ENCODE results near the gene MYBBP1A. TPM values are rescaled to one million over a fixed set of nuclear protein-coding genes. Genes with fewer than 3 reads are reported as not detected.

The MYBBP1A gene
- polyA plus RNA-seq, 1 donor, result 28.3 TPM

- DNase-seq (ENCODE audit: low read depth), result no peak
These were observed 14.4 kb upstream of the MYBBP1A start for GRCh38 chr17:4569591-4569990.

GRCh38 chr17:4566785-4567184, 11.6 kb upstream of the MYBBP1A start:
- DNase-seq (ENCODE audit: low read depth), result peak; percentile 36

DNA sequence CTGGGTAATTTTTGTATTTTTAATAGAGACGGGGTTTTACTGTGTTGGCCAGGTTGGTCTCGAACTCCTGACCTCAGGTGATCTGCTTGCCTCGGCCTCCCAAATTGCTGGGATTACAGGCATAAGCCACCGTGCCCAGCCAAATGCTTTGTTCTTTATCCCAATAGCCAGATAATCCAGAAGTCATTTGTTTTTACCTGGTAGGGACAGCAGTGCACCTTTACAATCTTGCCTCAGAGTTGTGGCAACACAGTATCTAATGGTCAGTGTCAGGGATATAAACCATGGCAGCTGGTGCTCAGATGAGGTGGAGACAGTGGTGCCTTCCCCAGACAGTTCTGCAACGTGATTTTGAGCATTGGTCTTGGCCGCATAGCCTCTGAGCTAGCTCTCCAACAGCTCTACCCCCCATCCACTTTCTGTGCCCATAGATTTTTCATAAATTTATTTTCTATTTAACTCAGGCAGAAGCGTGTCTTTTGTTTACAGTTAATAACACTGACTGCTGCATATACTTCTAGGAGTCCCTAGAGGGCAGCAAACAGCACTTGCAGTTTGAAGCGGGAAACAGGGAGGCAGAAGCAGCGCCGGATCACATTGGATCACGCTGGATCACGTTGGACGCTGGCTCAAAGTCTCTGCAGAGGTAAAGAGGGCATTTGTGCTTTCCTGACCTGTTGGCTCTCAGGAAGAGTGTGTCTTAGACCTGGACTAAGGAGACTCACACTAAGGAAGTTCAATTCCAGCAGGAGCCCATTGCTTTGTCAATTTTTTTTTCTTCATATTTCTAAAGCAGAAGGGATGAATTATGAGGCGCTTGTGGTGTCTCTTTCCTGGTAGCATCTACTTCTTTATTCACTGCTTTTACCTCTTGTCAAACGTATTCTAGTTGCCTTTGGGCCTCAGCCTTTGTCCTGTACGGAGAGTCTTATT, 10.3 kb upstream of the MYBBP1A start:
- DNase-seq (ENCODE audit: low read depth), result peak; percentile 47

- DNase-seq (ENCODE audit: low read depth), result no peak
These were observed 7.1 kb upstream of the MYBBP1A start for GRCh38 chr17:4562015-4562969.

- peak; percentile 17 for DNase-seq (ENCODE audit: low read depth)
These were observed 5.7 kb upstream of the MYBBP1A start for GRCh38 chr17:4560837-4561256.

DNA sequence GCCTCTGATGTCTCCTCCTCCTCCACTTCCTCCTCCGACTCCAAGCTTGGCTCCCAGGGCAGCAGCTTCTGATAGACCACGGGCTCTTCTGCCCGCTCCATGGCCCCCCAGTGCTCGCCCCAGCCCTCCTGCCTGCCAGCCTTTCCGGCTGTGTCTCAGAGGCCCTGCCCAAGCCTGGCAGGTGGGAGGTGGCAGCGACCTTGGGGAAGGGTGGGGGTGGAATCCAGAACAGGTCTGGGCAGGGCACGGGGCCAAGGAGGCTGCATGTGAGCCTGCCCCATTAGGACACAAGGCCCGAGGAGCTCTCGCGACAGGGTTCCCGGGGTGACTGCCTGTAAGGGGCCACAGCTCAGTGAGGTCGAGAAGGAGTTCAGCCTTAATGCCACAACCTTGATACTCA, 5.2 kb upstream of the MYBBP1A start, which contains the start of gene GGT6:
Gene GGT6 (minus strand): TSS at position 157 of the 400 bp plus-strand sequence. CDS start 56 bp downstream, at position 101.
- no peak for DNase-seq (ENCODE audit: low read depth)

DNA sequence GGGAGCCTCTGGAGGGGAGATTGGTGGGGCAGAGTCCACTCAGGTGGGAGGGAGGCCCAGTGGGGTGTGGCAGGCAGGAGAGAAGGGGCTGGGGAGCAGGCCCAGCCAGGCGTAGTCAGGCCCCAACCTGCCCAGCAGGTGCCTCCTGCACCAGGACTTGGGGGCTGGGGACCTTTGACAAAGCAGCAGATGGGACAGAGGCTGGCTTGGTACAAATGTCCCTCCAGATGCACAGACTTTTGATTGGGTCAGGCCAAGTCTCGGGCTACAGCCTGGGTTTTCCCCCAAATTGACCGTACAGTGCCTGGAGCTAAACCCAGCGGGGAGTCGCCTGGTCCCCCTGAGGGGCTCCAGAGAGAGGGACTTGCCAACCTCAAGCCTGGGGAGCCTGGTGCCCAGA, 4.8 kb upstream of the MYBBP1A start:
- no peak for DNase-seq (ENCODE audit: low read depth)

GRCh38 chr17:4559139-4559791, 4.1 kb upstream of the MYBBP1A start:
- no peak for DNase-seq (ENCODE audit: low read depth)

DNA sequence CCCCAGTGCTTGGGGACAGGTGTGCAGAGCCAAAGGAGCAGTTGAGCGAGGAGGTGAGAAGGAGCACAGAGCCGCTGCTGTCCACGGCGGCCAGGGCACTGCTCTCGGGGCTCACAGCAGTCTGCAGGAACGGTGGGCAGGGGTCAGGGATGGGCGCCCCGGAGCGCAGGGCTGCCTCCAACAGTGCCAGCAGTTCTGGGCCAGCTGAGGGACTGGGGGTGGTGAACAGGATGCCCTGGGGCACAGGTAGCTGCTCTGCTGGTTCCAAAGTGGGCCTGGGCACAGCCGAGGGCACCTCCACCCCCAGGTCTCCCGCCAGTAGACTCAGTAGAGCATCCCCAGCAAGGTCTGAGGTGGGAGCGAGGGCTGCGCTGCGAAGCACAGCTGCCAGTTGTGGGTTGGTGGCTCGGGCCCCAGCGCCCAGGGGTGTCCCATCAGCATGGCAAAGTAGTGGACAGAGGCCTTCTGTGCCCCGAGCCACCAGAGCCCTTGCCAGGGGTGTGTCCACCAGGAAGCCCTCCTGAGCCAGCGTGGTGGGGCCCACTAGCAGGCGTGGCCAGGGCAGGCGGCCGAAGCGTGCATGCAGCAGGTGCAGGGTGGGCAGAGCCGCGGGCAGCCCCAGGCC, 3.3 kb upstream of the MYBBP1A start:
- DNase-seq (ENCODE audit: low read depth), result no peak

DNA sequence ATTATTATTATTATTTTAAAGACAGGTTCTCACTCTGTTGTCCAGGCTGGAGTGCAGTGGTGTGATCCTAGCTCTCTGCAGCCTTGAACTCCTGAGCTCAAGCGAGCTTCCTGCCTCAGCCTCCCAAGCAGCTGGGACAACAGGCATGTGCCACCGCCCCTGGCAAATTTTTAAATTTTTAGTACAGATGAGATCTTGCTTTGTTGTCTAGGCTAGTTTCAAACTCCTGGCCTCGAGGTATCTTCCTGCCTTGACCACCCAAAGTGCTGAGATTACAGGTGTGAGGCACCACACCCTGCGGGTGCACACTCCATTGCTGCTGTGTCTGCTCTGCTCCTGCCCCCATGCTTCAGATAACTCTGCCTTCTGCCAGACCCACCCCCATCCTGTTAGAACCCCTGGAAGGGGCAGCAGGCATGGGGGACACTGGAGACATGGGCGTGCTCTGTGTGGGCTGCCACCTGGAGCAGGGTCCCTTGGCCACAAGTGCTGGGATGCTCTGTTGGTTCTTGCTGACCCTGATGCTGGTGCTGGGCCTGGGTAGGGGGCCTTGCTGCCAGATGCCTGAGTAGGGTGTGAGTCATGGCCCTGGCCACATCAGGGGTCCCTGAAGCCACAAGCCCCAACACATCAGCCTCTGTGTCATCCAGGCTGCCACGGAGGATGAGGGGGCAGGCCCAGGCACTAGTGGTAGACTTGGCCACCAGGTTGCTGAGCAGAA, 2.6 kb upstream of the MYBBP1A start:
- no peak for DNase-seq (ENCODE audit: low read depth)

GRCh38 chr17:4556996-4557395, 1.8 kb upstream of the MYBBP1A start:
- DNase-seq (ENCODE audit: low read depth), result no peak

DNA sequence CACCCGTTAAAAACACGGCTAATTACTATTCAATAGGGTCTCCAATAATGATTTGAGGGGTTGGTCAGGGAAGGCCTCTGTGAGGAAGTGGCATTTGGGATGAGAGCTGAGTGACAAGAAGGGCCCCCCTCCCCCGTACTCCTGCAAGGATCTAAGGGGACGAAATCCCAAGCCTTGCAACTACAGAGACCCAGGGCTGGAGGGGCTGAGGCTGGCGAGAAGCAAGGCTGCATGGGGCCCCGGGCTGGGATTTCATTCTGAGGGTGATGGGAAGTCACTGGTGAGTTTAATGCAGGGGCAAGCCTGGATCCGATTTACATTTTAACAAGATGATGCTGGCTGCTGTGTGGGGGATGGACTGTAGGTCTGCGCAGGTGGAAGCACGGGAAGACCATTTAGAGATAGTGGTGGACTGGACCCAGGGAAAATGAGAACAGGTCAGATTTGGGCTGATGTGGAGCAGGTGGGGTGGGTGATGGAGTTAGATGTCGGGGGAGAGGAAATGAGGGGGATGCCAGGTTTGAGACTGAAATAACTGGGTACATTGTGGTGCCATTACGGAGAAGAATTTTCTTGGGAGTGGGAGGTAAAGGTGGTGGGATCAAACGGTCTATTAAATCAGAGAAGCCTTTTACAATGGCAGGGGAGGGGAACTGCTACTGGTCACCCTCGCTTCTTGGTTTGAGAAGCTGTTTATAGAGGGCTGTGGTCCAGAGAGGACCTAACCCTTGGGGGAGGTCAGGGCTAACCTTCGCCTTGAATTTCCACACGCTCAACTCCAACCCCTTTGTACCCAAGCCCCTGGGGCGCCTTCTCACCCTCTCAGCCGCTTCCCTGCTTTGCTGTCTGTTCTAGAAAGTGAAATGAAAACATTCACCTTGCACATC, 932 bp upstream of the MYBBP1A start:
- no peak for DNase-seq (ENCODE audit: low read depth)

DNA sequence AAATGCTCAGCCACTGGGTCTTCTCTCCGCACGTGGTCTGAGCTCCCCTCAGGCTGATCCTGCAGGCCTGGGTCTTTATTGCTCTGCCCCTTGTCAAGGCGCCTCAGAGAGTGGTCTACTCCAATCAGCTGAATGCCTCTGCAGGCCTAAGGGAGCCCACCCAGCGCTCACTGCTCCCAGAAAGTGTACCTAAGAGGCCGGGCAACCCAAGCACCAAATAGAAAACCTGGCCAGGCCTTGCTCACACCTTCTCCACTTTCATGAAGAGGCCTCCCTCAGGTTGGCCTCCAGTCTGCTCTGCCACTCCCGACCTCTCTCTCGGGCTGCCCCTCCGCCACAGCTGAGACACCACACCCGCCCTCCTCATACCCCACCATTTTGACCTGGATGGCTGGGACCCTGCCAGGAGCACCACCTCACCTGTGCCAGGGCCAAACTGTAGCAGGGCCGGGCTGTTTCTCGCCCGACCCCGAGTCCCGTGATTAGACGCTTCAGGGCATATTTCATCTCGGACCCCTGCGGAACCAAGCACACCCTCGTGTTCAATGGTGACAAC, 665 bp downstream of the MYBBP1A start:
- DNase-seq (ENCODE audit: low read depth), result no peak

- DNase-seq (ENCODE audit: low read depth), result no peak
These were observed 1.5 kb downstream of the MYBBP1A start for GRCh38 chr17:4553669-4554068.

GRCh38 chr17:4551796-4552525, 3.2 kb downstream of the MYBBP1A start:
- no peak for DNase-seq (ENCODE audit: low read depth)

- DNase-seq (ENCODE audit: low read depth), result no peak
These were observed 4.0 kb downstream of the MYBBP1A start for GRCh38 chr17:4551141-4551540.

DNA sequence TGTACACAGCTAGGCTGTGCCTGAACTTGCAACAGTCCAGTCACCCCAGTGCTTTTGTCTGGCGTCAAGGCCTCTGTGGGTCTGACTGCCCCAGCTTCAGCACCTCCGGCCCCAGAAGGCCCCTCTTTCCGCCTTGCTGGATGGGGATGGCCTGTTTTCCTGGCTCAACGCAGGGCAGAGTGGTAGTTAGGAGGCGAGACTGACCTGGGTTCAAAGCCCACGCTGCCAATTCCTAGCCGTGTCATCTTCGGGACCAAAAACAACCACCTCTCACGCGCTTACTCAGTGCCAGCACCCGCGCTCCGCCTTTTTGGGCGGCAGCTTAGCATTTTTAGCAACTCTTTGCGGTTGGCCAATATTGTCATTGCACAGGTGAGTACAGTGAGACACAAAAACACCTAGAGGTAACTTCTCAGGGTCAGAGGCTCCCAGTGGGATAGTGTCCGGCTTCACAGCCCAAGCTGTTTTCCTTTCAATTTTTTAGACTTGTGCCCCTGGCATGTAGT, 4.6 kb downstream of the MYBBP1A start:
- no peak for DNase-seq (ENCODE audit: low read depth)

DNA sequence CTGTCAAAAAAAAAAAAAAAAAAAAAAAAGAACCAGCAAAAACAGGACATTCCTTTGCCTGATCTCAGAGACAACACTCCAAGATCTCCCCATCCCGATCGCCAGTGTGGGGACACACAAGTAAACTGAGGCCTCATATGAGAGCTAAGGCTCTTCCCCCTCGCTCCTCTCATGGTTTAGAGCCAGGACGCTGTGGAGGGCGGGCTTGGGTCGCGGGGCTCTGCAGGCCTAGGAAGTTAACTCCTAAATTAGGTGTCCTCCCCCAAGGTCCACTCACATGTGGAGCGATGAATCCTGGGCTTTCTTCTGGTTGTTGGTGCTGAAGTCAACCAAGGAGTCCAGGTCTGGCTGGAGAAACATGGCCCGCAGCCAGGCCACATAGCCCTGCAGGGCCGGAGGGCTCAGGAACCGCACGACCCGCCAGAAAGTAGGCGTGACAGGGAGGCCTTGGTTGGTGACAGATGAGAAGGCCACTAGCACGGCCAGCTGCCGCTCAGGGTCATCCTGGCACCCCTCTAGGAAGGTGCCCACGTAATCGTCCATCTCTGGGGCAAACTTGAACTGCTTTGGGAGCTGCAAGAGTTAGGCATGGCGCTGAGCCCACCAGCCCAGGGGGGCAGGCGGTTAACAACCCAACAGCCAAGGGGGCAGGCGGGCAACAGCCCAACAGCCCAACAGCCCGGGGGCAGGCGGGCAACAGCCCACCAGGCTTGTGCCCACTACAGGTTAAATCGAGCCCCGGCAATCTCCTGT, 5.2 kb downstream of the MYBBP1A start:
- no peak for DNase-seq (ENCODE audit: low read depth)
